Lung (tissue), 12 donors: Measurements from ENCODE around the gene PEAR1. TPM values are rescaled to one million over a fixed set of nuclear protein-coding genes. Genes with fewer than 3 reads are reported as not detected.

Source experiments
- ATAC-seq: fragments of 200-7000 bp; cut with Tn5 transposase; one replicate; pipeline ENCODE4 v1.9.1; 2020; ENCODE audit warnings: moderate number of reproducible peaks; ENCODE audit not compliant: insufficient read depth, low FRiP score
- DNase-seq, 3 donors: peaks; one replicate each; pipeline ENCODE4 v3.0.0-alpha.2; 2013 to 2017
- H3K27ac ChIP-seq, 2 donors: one replicate each; pipeline ENCODE4 v1.5.1; 2013; ENCODE audit warnings: mild to moderate bottlenecking in 2 of 2, moderate library complexity in 2 of 2, control low read depth in 1 of 2, inconsistent platforms in 1 of 2, low read depth in 1 of 2, low read length in 1 of 2
- H3K27me3 ChIP-seq, 3 donors: one replicate each; pipeline ENCODE4 v1.5.1; 2013; ENCODE audit warnings: low read length in 2 of 3; ENCODE audit not compliant: control insufficient read depth in 3 of 3, insufficient read depth in 3 of 3
- H3K36me3 ChIP-seq, 4 donors: one replicate each; pipeline ENCODE4 v1.5.1; 2013; ENCODE audit warnings: low read length in 4 of 4, mild to moderate bottlenecking in 1 of 4, moderate library complexity in 1 of 4; ENCODE audit not compliant: control insufficient read depth in 4 of 4, insufficient read depth in 4 of 4
- H3K4me1 ChIP-seq, 5 donors: one replicate each; pipeline ENCODE4 v1.5.1; 2013; ENCODE audit warnings: low read length in 5 of 5, mild to moderate bottlenecking in 2 of 5, moderate library complexity in 1 of 5; ENCODE audit not compliant: control insufficient read depth in 5 of 5, insufficient read depth in 5 of 5
- H3K4me3 ChIP-seq: one replicate; pipeline ENCODE4 v1.5.1; 2013; ENCODE audit warnings: mild to moderate bottlenecking, control low read depth, moderate library complexity
- H3K9ac ChIP-seq, 2 donors: one replicate each; pipeline ENCODE4 v1.5.1; 2013; ENCODE audit warnings: low read length in 2 of 2, control low read depth in 1 of 2; ENCODE audit not compliant: insufficient read depth in 1 of 2
- H3K9me3 ChIP-seq, 4 donors: one replicate each; pipeline ENCODE4 v1.5.1; 2013; ENCODE audit warnings: low read length in 3 of 4, mild to moderate bottlenecking in 1 of 4, moderate library complexity in 1 of 4; ENCODE audit not compliant: control insufficient read depth in 4 of 4, insufficient read depth in 3 of 4
- WGBS, 2 donors: extraction: QIAGEN DNeasy Blood & Tissue Kit; methylation state at CpG; one replicate each; pipeline ENCODE4 v1.1.7; 2013; 5-methylcytosine and 5-hydroxymethylcytosine counted together
- polyA plus RNA-seq, 2 donors: library from polyadenylated mRNA; stranded (reverse); fragments of 200-250 nt; gene quantifications; one replicate each; pipeline ENCODE4 v1.2.1, GENCODE V29; 2013
- total RNA-seq, 2 donors: library from RNA; depleted of rRNA in 1 of 2; stranded (reverse); fragments of >200 nt in 1 of 2; gene quantifications; one replicate each; pipeline ENCODE4 v1.2.1, GENCODE V29; 2014 to 2021
- TF ChIP-seq, protein P1 (sequence below): IDR thresholded peaks from 2 replicates; pipeline ENCODE4 v1.5.1; 2012; ENCODE audit warnings: mild to moderate bottlenecking; ENCODE audit errors: control extremely low read depth, extremely low read depth
- donor health status: control.
- donor health status: control.
- donor health status: Bipolar disorder and iron deficiency.
- donor health status: healthy.
- donor health status: DM: yes; HTN: yes; CAD: no.

Gene PEAR1
- total and polyA plus RNA-seq, 4 donors = 7.6 to 15.3 (median 12.9) TPM

DNA sequence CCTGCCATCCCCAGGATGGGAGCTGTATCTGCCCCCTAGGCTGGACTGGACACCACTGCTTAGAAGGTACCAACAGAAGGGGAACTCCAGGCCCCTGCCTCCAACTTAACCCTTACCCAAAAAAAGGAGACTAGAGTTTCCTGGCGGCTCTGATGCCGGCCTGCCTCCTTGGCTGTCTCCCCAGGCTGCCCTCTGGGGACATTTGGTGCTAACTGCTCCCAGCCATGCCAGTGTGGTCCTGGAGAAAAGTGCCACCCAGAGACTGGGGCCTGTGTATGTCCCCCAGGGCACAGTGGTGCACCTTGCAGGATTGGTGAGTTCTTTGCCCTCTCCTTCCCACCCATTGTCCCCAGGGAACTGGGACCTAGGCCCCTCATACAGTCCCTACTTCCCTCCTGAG is 18.8 kb downstream of the PEAR1 start:
- H3K36me3 ChIP-seq = peaks cover 0 to 36% (median 22%) of the 10 kb centered on the region in 4 donors
- peaks cover 0 to 19% (median 12%) of the 10 kb centered on the region in 5 donors for H3K4me1 ChIP-seq
- H3K4me3 ChIP-seq = no peak overlapping the region
- 78 to 86% methylated on average over 2 of the region's 2 CpGs for WGBS, 2 donors
- TF ChIP-seq, protein P1, sequence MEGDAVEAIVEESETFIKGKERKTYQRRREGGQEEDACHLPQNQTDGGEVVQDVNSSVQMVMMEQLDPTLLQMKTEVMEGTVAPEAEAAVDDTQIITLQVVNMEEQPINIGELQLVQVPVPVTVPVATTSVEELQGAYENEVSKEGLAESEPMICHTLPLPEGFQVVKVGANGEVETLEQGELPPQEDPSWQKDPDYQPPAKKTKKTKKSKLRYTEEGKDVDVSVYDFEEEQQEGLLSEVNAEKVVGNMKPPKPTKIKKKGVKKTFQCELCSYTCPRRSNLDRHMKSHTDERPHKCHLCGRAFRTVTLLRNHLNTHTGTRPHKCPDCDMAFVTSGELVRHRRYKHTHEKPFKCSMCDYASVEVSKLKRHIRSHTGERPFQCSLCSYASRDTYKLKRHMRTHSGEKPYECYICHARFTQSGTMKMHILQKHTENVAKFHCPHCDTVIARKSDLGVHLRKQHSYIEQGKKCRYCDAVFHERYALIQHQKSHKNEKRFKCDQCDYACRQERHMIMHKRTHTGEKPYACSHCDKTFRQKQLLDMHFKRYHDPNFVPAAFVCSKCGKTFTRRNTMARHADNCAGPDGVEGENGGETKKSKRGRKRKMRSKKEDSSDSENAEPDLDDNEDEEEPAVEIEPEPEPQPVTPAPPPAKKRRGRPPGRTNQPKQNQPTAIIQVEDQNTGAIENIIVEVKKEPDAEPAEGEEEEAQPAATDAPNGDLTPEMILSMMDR = no peak
- no peak overlapping the region for H3K9ac ChIP-seq
- no peak for DNase-seq
- peaks cover 0 to 2% (median 0%) of the 10 kb centered on the region in 4 donors for H3K9me3 ChIP-seq
- H3K27me3 ChIP-seq = peaks cover 0 to 23% (median 0%) of the 10 kb centered on the region in 3 donors
- H3K27ac ChIP-seq = no peak overlapping the region
- no peak for ATAC-seq

DNA sequence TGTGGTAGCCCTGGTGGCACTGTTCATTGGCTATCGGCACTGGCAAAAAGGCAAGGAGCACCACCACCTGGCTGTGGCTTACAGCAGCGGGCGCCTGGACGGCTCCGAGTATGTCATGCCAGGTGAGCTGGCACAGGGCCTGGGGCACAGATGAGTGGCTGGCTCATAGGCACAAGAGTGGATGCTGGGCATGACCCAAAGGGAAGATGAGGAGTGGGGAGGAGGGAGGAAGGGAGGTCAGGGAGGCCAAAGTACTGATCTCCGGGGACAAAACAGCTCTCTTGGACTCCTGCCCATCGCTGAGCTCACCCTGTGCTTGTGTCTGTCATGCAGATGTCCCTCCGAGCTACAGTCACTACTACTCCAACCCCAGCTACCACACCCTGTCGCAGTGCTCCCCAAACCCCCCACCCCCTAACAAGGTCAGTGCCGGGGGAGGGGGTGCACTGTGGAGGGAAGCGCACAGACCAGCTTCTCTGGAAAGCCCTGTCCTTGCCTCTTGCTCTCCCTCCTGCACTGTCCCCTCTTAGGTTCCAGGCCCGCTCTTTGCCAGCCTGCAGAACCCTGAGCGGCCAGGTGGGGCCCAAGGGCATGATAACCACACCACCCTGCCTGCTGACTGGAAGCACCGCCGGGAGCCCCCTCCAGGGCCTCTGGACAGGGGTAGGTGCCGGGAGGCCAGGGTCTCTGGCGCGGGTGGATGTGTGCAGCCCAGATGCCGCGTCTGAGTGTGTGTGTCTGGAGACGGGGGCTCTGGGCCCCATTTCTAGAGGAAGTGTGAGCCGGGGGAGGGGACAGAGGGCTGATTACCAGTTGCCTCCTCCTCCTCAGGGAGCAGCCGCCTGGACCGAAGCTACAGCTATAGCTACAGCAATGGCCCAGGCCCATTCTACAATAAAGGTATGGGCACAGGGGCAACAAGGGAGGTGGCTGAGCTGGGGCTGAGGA is 19.6 kb downstream of the PEAR1 start:
- Histone ChIP-seq H3K27me3 (peaks cover 0 to 17% (median 0%) of the 10 kb centered on the region in 3 donors), H3K4me1 (peaks cover 0 to 19% (median 12%) of the 10 kb centered on the region in 5 donors), H3K36me3 (peaks cover 0 to 34% (median 21%) of the 10 kb centered on the region in 4 donors), H3K27ac (no peak overlapping the region), H3K9me3 (peaks cover 0 to 2% (median 0%) of the 10 kb centered on the region in 4 donors), H3K4me3 (no peak overlapping the region), H3K9ac (peak overlapping the region in 1 of 2 donors; percentile 16)
- DNase-seq (peak; percentile 69 to 71 (median 69)), ATAC-seq (peak; percentile 49)
- WGBS, 2 donors = 52 to 61% methylated on average over 21 to 24 of the region's 24 CpGs
- TF ChIP-seq, protein P1 = no peak

DNA sequence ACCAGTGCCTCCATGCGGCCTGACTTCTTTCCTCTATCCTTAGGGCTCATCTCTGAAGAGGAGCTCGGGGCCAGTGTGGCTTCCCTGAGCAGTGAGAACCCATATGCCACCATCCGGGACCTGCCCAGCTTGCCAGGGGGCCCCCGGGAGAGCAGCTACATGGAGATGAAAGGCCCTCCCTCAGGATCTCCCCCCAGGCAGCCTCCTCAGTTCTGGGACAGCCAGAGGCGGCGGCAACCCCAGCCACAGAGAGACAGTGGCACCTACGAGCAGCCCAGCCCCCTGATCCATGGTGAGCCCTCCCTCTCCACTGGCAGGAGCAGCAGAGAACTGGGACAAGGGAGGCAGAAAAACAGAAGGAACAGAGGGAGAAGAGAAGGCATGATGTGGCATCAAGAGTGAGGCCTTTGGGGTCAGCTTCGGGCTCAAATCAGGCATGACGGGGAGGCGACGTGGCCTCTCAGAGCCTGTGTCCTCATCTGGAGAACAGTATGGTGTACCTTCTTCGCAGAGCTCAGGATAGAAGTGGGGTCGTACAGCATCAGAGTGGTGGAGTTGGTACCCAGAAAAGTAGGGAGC is 20.4 kb downstream of the PEAR1 start:
- Histone ChIP-seq H3K9ac (peak overlapping the region in 1 of 2 donors; percentile 28), H3K4me3 (no peak overlapping the region), H3K9me3 (peaks cover 0 to 2% (median 0%) of the 10 kb centered on the region in 4 donors), H3K36me3 (peaks cover 0 to 34% (median 17%) of the 10 kb centered on the region in 4 donors), H3K27ac (no peak overlapping the region), H3K27me3 (peaks cover 0 to 9% (median 0%) of the 10 kb centered on the region in 3 donors), H3K4me1 (peaks cover 0 to 19% (median 9%) of the 10 kb centered on the region in 5 donors)
- TF ChIP-seq, protein P1 = no peak
- no peak for ATAC-seq
- 81 to 88% methylated on average over 13 of the region's 13 CpGs for WGBS, 2 donors
- no peak for DNase-seq
